ENCODE data around the gene PTPN23.

Gene PTPN23

DNA sequence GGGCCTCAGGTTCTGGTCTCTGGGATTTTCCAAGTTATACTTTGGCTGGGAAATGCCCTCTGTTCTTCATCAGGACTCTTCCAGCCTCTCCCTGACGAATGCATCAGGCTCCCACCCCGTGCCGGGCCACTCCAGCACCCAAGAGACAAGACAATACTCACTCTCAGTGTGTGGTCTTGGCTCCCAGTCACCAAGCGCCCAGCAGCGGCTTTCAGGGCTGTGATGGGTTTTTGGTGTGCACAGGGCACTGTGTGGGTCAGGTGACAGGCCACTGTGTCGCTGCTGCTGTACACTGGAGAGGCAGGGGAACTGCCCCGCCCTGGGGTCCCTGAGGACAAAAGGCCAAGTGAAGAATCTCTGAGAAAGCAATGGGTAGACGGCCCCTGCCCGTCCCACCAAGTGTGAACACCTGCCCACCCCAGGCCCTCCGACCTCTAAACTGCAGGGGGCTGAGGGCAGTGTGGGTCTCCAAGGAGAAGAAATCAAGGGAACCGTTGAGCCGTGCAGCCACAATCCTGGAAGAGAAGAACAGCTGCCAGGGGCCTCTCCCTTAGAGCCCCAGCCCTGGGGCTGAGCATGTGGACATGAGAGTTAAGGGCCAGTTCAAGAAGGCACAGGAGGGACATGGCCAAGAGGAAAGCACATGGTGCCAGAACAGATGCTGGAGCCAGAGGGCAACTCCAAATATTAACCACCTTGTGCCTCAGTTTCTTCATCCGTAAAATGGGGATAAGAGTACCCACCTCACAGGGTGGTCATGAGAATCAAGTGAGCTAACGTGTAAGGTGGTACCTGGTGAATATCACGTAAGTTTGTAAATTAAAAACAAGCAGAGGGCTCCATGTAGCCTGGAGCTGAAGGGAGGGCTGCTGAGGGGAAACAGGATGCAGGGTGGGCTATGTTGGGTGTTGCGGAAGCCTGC, 34.1 kb downstream of the PTPN23 start:
- H3K9ac ChIP-seq (ENCODE audit: low read depth, low read length) = no peak overlapping the region
- H3K4me1 ChIP-seq (ENCODE audit: control insufficient read depth, insufficient read depth, low read length) = no peaks in the 10 kb centered on the region
- no peaks in the 10 kb centered on the region for H3K9me3 ChIP-seq (ENCODE audit: control insufficient read depth, insufficient read depth, low read length)
- no peaks in the 10 kb centered on the region for H3K27me3 ChIP-seq (ENCODE audit: control insufficient read depth, insufficient read depth, low read length)
- peaks cover 76% of the 10 kb centered on the region for H3K36me3 ChIP-seq (ENCODE audit: control insufficient read depth, insufficient read depth, low read length)
- H3K4me3 ChIP-seq (ENCODE audit: low read depth, low read length) = no peak overlapping the region

- no peaks in the 10 kb centered on the region for H3K27me3 ChIP-seq (ENCODE audit: control insufficient read depth, insufficient read depth, low read length)
- H3K9ac ChIP-seq (ENCODE audit: low read depth, low read length) = no peak overlapping the region
- H3K4me1 ChIP-seq (ENCODE audit: control insufficient read depth, insufficient read depth, low read length) = no peaks in the 10 kb centered on the region
- H3K36me3 ChIP-seq (ENCODE audit: control insufficient read depth, insufficient read depth, low read length) = peaks cover 78% of the 10 kb centered on the region
- H3K4me3 ChIP-seq (ENCODE audit: low read depth, low read length) = no peak overlapping the region
- H3K9me3 ChIP-seq (ENCODE audit: control insufficient read depth, insufficient read depth, low read length) = no peaks in the 10 kb centered on the region
These were observed 35.2 kb downstream of the PTPN23 start for GRCh38 chr3:47416041-47416440.

- peaks cover 69% of the 10 kb centered on the region for H3K36me3 ChIP-seq (ENCODE audit: control insufficient read depth, insufficient read depth, low read length)
- no peak overlapping the region for H3K9ac ChIP-seq (ENCODE audit: low read depth, low read length)
- no peaks in the 10 kb centered on the region for H3K27me3 ChIP-seq (ENCODE audit: control insufficient read depth, insufficient read depth, low read length)
- no peaks in the 10 kb centered on the region for H3K4me1 ChIP-seq (ENCODE audit: control insufficient read depth, insufficient read depth, low read length)
- H3K9me3 ChIP-seq (ENCODE audit: control insufficient read depth, insufficient read depth, low read length) = no peaks in the 10 kb centered on the region
- H3K4me3 ChIP-seq (ENCODE audit: low read depth, low read length) = no peak overlapping the region
These were observed 37.6 kb downstream of the PTPN23 start for GRCh38 chr3:47418167-47419082.

- Histone ChIP-seq H3K9me3 (ENCODE audit: control insufficient read depth, insufficient read depth, low read length) (no peaks in the 10 kb centered on the region), H3K4me3 (ENCODE audit: low read depth, low read length) (no peak overlapping the region), H3K27me3 (ENCODE audit: control insufficient read depth, insufficient read depth, low read length) (no peaks in the 10 kb centered on the region), H3K9ac (ENCODE audit: low read depth, low read length) (no peak overlapping the region), H3K36me3 (ENCODE audit: control insufficient read depth, insufficient read depth, low read length) (peaks cover 59% of the 10 kb centered on the region), H3K4me1 (ENCODE audit: control insufficient read depth, insufficient read depth, low read length) (no peaks in the 10 kb centered on the region)
These were observed 38.5 kb downstream of the PTPN23 start for GRCh38 chr3:47419083-47420043.

DNA sequence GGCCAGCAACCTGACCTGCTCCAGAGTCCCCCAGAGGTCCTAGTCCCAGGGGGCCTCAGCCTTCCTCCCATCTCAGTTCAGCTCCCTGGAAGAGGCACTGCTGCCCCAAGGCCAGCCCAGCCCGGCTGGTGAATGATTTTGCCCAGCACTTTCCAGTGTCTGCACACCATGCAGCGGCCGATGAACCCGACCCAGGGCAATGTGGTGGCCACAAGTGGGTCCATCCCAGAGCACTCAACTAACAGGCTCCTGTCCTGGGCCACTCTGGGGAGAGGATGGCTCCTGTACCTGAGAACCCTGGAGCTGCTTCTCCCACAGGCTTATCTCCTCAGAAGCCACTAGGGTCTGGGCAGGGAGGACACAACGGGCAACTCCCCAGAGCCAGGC, 39.2 kb downstream of the PTPN23 start:
- Histone ChIP-seq H3K9ac (ENCODE audit: low read depth, low read length) (no peak overlapping the region), H3K36me3 (ENCODE audit: control insufficient read depth, insufficient read depth, low read length) (peaks cover 53% of the 10 kb centered on the region), H3K4me1 (ENCODE audit: control insufficient read depth, insufficient read depth, low read length) (no peaks in the 10 kb centered on the region), H3K27me3 (ENCODE audit: control insufficient read depth, insufficient read depth, low read length) (no peaks in the 10 kb centered on the region), H3K4me3 (ENCODE audit: low read depth, low read length) (no peak overlapping the region), H3K9me3 (ENCODE audit: control insufficient read depth, insufficient read depth, low read length) (no peaks in the 10 kb centered on the region)

DNA sequence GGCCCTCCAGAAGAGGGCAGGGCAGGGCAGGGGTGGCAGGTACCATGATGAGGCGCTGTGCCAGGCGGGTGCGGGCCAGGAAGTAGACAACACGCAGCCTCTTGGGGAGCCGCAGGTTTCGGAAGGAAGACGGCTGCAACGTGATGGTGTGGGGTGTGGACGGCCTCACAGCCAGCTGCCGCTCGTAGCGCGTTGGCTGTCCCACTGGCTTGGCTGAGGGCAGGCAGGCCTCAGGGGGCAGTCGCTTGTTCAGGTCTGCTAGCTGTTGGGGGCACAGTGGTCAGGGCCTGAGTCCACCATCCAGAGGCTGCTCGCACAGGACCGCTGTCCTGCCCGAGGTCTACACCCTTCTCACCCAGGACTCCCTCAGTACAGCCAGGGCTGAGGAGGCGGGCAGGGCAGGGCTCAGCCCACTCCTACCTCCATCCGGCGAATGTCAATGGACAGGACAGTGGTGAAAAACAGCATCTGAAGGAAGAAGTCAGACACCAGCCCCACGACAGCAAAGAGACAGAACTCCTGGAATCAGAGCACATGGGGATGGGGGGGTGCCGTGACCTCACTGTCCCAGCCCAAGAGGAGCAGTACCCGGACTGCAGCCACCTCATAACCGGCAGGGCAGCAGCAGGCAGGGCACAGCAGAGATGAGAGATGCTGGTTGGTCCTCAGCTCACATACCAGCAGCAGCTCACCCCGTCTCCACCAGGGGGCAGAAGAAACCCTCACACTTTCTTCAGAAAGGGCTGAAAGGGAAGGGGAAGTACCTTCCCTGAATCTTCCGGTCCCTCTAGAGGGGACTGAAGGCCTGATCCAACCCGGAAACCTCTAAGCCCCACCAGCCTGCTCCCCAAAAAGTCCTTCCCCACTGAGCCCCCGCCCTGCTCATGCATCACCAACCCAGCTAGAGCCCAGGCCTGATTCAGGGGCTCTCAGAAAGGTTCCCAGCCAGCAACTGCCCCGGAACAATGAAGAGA, 40.0 kb downstream of the PTPN23 start:
- peak overlapping the region; percentile 57 for H3K9ac ChIP-seq (ENCODE audit: low read depth, low read length)
- no peaks in the 10 kb centered on the region for H3K27me3 ChIP-seq (ENCODE audit: control insufficient read depth, insufficient read depth, low read length)
- H3K36me3 ChIP-seq (ENCODE audit: control insufficient read depth, insufficient read depth, low read length) = peaks cover 51% of the 10 kb centered on the region
- no peaks in the 10 kb centered on the region for H3K4me1 ChIP-seq (ENCODE audit: control insufficient read depth, insufficient read depth, low read length)
- H3K4me3 ChIP-seq (ENCODE audit: low read depth, low read length) = no peak overlapping the region
- H3K9me3 ChIP-seq (ENCODE audit: control insufficient read depth, insufficient read depth, low read length) = no peaks in the 10 kb centered on the region

DNA sequence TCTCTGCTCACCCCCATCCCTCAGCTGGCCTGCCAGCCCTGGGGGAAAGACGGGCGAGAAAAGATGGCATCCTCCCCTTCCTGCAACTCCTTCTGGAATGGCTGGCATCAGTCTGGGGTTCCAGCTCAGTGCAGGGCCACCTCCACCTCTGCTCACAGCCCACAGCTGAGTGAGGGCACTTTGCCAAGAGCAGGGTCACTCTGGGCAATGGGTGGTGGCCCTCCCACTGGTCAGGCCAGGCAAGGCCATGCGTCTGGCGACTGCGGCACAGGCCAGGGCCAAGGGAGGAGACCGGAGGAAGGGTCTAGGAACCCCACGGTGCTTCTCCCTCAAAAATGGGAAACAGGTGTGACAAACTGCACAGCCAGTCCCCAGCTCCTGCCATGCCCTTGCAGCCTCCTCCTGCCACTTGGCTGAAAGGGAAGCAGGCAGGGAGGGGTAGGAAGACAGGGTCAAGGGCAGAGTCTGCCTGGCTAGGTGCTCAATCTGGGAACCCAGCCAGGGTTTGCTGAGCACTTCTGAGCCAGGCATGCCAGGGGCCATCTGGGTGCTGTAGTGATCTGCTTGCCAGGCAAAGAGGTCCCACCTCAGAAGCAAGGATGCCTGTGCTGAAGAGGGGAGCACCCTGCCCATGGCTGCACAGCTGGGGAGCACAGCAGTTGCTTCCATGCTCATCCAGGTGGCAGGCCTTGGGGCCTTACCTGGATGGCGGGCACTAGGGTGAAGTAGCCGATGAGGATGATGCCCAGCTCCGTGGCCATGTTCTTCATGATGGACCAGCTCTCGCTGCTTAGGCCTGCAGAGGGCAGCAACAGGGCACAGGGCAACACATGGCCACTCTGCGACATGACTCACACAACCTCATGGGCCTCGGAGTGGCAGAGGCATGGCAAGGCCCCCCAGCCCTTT, 41.2 kb downstream of the PTPN23 start:
- Histone ChIP-seq H3K9ac (ENCODE audit: low read depth, low read length) (no peak overlapping the region), H3K27me3 (ENCODE audit: control insufficient read depth, insufficient read depth, low read length) (no peaks in the 10 kb centered on the region), H3K4me3 (ENCODE audit: low read depth, low read length) (no peak overlapping the region), H3K4me1 (ENCODE audit: control insufficient read depth, insufficient read depth, low read length) (no peaks in the 10 kb centered on the region), H3K9me3 (ENCODE audit: control insufficient read depth, insufficient read depth, low read length) (no peaks in the 10 kb centered on the region), H3K36me3 (ENCODE audit: control insufficient read depth, insufficient read depth, low read length) (peaks cover 55% of the 10 kb centered on the region)

- H3K4me1 ChIP-seq (ENCODE audit: control insufficient read depth, insufficient read depth, low read length) = no peaks in the 10 kb centered on the region
- H3K4me3 ChIP-seq (ENCODE audit: low read depth, low read length) = no peak overlapping the region
- no peak overlapping the region for H3K9ac ChIP-seq (ENCODE audit: low read depth, low read length)
- H3K27me3 ChIP-seq (ENCODE audit: control insufficient read depth, insufficient read depth, low read length) = no peaks in the 10 kb centered on the region
- no peaks in the 10 kb centered on the region for H3K9me3 ChIP-seq (ENCODE audit: control insufficient read depth, insufficient read depth, low read length)
- peaks cover 55% of the 10 kb centered on the region for H3K36me3 ChIP-seq (ENCODE audit: control insufficient read depth, insufficient read depth, low read length)
These were observed 41.9 kb downstream of the PTPN23 start for GRCh38 chr3:47422743-47423142.

DNA sequence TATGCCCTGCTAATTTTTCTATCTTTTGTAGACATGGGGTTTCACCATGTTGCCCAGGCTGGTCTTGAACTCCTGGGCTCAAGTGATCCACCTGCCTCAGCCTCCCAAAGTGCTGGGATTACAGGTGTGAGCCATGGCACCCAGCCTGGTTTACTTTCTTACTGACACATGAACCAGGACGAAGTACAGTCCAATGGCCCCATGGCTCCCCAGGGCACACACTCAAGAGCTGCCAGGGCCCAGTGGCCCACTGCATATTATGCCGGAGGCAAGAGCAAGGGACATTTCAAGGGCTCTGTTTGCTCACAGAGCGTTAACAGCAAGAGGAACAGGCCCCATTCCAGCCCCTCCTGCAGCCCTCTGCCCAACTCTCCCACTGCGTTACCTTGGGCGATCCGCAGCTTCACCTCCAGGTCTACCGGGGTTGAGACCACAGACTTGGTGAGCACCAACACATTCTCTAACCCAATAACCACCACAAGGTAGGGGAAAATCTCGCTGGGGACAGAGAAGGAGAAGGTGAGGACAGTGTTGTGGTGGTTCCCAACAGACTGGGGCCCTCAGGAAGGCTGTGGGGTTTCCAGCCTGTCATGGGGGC, 42.8 kb downstream of the PTPN23 start:
- Histone ChIP-seq H3K9ac (ENCODE audit: low read depth, low read length) (no peak overlapping the region), H3K4me3 (ENCODE audit: low read depth, low read length) (no peak overlapping the region), H3K9me3 (ENCODE audit: control insufficient read depth, insufficient read depth, low read length) (no peaks in the 10 kb centered on the region), H3K27me3 (ENCODE audit: control insufficient read depth, insufficient read depth, low read length) (no peaks in the 10 kb centered on the region), H3K4me1 (ENCODE audit: control insufficient read depth, insufficient read depth, low read length) (no peaks in the 10 kb centered on the region), H3K36me3 (ENCODE audit: control insufficient read depth, insufficient read depth, low read length) (peaks cover 52% of the 10 kb centered on the region)

Measured in iPS-15b (cell line).